HG03442 (cell line): ENCODE measurements around the gene CDH7.

Experiments
- ATAC-seq: cut with Tn5 transposase; IDR thresholded peaks from one replicate; pipeline ENCODE4 v1.9.1; 2021; ENCODE audit warnings: mild to moderate bottlenecking, moderate library complexity; ENCODE audit not compliant: unreplicated experiment

Gene CDH7

DNA sequence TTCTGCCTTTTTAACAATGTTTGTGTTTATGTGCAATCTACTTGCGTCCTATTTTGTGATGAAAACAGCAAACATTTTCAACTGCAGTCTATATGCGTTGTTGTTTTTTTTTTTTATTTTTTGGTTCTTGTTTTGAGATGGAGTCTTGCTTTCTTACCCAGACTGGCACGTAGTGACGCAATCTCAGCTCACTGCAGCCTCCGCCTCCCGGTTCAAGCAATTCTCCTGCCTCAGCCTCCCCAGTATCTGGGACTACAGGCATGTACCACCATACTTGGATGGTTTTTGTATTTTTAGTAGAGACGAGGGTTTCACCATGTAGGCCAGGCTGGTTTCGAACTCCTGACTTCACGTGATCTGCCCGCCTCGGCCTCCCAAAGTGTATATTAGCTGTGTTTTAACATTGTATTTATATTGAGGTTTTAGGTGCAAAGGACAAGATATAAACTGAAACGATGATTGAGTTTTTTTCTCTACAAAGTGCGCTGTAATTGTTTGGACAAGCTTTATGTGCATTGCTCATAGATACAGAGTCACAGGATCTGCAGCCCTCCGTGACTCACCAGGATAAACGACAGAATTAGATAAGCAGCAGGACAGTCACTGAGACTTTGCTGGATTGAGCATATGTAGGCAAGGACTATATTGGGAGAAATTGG is 17.4 kb downstream of the CDH7 start:
- ATAC-seq, result no peak

DNA sequence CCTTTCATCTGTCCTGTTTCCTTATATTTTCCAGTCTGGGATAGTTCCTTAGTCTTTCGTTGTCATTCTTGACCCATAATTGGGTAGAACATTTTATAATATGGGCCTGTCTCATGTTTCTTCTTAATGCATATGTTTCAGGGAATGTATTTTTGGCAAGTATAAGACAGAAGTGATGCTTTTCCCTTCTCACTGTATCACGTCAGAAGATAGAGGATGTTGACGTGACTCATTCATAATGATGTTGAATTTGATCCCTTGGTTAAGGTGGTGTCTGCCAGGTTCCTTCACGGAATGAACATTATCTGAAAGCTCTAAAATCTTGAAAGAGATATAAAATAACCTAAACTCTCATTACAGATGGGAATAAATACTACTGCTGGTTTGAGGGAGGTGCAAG is 18.8 kb downstream of the CDH7 start:
- ATAC-seq, result no peak

GRCh38 chr18:65786474-65786873 is 35.7 kb downstream of the CDH7 start:
- ATAC-seq, result no peak

DNA sequence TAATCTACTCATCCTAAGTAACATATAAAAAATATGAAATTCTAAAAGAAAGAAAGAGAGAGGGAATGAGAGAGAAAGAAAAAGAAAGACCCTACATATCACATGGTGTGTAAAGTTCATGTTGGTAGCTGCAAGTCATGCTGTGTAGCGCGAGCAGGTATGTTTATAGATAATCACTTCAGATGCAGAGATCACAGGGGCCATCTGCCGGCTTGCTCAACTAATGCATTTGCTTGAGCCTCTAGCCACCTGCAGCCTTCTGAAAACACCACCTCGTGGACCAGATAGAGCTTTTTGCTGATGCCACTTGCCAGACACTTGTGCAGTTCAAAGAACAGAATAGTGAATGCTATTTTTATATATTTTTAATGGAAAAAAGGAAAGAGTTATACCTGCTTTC is 37.6 kb downstream of the CDH7 start:
- no peak for ATAC-seq

DNA sequence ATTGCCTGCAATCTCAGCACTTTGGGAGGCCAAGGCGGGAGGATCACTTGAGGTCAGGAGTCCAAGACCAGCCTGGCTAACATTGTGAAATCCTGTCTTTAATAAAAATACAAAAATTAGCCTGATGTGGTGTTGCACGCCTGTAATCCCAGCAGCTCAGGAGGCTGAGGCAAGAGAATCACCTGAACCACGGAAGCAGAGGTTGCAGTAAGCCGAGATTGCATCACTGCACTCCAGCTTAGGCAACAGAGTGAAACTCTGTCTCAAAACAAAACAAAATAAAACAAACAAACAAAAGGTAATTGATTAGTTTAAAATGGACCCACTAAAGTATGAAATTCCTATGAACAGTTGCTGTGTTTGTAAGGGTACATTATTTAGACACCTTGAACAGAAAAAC is 39.8 kb downstream of the CDH7 start:
- ATAC-seq, result no peak

GRCh38 chr18:65791719-65792118 is 40.9 kb downstream of the CDH7 start:
- ATAC-seq, result no peak

DNA sequence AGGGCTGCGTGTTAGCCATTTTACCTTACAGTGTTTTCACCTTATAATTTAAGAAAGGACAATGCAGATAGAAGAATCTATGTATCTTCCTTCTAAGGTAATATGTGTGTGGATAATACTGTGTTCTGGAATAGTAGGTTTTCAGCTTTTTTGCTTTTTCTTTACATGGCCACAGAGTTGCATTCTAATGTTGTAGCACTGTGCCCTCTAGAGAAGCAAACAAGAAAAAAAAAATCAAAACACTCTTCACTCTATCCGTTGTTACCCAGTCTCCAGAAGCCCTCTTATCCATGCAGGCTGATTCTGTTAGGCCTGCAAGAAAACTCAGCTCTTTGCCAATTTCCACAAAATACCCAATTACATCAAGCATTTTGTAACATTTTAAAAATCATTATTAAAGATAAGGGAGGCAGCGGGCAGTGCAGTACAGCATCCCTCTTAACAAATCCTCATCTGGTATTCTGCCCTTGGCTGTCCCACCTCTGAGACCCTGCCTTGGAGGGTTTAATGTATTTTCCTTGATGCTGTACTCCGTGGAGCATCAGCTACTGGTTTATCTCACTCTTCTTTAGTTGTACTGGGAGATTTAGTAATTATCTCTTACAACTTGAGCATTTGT is 41.8 kb downstream of the CDH7 start:
- ATAC-seq, result no peak

GRCh38 chr18:65808759-65809158 is 57.9 kb downstream of the CDH7 start:
- ATAC-seq, result no peak

- no peak for ATAC-seq
Observed at GRCh38 chr18:65811307-65811706, 60.5 kb downstream of the CDH7 start.

DNA sequence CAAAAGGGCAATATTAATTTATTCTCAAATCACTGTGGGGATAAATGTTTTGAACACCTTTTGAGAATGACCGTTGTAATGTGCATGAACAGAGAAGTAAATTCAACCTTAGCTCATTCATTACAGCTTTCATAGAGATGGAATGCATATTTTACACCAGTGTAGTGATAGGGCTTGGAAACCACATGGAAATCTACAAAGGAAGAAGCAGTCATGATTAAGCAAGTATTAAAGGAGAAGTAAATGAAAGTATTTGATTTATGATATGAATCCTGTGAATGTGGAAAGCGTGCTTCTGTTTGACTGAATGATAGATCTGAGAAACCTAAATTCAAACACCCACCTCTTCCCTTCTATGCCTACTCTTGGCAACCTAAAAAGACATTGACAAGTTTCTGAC is 64.7 kb downstream of the CDH7 start:
- ATAC-seq, result no peak

- ATAC-seq, result no peak
Observed at GRCh38 chr18:65817178-65817577, 66.4 kb downstream of the CDH7 start.

- ATAC-seq, result no peak
Observed at GRCh38 chr18:65821911-65822310, 71.1 kb downstream of the CDH7 start.

GRCh38 chr18:65822826-65823225 is 72.0 kb downstream of the CDH7 start:
- no peak for ATAC-seq

DNA sequence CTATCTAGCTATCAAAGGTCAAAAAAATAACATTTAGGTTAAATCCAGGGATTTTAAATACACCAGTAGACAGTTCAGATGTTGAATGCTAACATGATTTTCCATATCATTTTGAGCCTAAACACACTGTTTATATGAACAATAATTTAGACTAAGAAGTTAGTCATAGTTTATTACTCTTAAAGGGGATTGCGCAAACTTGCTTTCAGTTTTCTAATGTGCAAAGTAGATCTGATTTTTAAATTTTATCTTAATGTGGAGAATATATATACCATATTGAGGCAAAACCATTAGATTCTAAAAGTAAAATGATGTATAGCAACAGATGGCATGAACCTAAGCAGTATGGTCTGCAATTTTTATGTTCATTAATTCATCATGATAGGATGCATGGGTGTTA is 76.6 kb downstream of the CDH7 start:
- ATAC-seq, result no peak

DNA sequence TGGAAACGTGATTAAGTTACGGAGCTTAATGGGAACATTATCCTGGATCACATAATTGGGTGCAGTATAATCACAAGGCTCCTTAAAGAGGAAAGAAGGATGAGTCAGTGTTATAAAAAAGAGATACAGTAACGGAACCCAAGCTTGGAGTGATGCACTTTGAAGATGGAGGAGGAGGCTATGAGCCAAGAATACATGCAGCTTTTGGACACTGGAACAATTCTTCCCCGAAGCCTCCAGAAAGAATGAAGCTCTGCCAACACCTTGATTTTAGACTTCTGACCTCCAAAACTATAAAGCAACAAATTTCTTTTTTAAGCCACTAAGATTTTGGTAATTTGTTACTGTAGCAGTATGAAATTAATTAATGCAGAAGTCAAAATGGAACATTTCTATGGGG is 85.1 kb downstream of the CDH7 start:
- no peak for ATAC-seq

GRCh38 chr18:65846107-65846506 is 95.3 kb downstream of the CDH7 start:
- ATAC-seq, result no peak

- no peak for ATAC-seq
Observed at GRCh38 chr18:65852273-65852672, 101.5 kb downstream of the CDH7 start.

- no peak for ATAC-seq
Observed at GRCh38 chr18:65859075-65859474, 108.3 kb downstream of the CDH7 start.

GRCh38 chr18:65869527-65869926 is 118.7 kb downstream of the CDH7 start:
- ATAC-seq, result no peak

- ATAC-seq, result no peak
Observed at GRCh38 chr18:65876310-65876709, 125.5 kb downstream of the CDH7 start.

DNA sequence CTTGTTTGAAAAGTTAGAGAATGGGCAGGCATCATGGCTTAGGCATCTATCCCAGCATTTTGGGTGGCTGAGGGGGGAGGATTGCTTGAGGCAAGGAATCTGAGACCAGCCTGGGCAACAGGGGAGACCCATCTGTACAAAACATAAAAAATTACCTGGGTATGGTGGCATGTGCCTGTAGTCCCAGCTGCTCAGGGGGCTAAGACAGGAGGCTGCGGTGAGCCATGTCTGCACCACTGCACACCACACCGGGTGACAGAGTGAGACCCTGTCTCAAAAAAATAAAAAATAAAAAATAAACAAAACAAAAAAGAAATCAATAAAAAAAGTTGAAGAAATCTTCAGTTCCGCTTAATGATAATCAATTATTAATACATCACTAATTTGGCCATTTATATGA is 146.5 kb downstream of the CDH7 start:
- no peak for ATAC-seq

DNA sequence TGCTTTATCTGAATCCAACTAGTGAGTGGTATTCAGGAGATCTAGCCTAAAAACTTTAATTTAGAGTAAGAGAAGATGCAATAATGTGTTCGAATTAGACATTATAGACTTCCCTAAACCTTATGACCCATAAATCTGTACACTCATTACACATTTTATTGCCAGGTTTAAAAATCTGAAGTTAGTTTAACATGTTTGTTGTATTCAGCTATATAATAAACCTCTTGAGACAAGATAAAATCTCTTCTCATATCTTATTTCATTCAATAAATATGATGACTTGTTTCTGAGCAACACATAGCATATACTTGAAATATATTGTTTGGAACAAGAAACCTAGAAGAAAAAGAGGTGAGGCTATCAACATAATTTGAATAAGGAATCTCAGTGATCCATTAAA is 150.7 kb downstream of the CDH7 start:
- ATAC-seq, result no peak

DNA sequence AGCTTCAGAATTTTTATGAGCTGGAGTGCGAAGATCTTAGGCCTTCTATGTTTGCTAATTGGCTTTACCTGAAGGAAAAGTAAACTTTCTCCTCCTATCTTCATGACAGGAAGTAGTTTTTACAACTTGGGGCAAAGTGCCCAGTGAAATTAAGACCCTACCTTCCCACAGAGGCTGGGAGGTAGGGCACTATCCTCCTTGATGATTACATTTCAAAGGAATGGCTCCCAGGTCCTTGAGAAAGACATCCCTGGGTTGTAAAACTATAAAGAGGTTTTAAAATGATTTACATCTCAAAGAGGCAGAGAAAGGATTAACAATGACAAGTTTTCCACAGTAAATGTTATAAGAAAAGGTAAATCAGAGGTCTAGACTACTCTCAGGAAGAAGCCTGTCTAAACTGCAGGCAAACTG is 155.8 kb downstream of the CDH7 start:
- no peak for ATAC-seq
